Measurements from ENCODE around the gene SMYD4.

GRCh38 chr17:1755827-1756262 lies 73.9 kb downstream of the SMYD4 start:
- TF ChIP-seq, protein P1, sequence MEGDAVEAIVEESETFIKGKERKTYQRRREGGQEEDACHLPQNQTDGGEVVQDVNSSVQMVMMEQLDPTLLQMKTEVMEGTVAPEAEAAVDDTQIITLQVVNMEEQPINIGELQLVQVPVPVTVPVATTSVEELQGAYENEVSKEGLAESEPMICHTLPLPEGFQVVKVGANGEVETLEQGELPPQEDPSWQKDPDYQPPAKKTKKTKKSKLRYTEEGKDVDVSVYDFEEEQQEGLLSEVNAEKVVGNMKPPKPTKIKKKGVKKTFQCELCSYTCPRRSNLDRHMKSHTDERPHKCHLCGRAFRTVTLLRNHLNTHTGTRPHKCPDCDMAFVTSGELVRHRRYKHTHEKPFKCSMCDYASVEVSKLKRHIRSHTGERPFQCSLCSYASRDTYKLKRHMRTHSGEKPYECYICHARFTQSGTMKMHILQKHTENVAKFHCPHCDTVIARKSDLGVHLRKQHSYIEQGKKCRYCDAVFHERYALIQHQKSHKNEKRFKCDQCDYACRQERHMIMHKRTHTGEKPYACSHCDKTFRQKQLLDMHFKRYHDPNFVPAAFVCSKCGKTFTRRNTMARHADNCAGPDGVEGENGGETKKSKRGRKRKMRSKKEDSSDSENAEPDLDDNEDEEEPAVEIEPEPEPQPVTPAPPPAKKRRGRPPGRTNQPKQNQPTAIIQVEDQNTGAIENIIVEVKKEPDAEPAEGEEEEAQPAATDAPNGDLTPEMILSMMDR (IDR thresholded peaks at IDR 0.05), result no peak
- no peak for TF ChIP-seq EZH2 (IDR thresholded peaks at IDR 0.05; ENCODE audit: borderline replicate concordance, insufficient read depth, low read depth, low read length, poor library complexity, severe bottlenecking)

All from B cell (primary cell).